GM19099 (cell line): ENCODE data around the gene ZCCHC2.

ENCODE experiments used
- POLR2A ChIP-seq: IDR thresholded peaks from 3 replicates; pipeline ENCODE4 v1.6.1; 2011; ENCODE audit warnings: low read depth; ENCODE audit not compliant: insufficient read length; ENCODE audit errors: extremely low read depth

ZCCHC2 gene

DNA sequence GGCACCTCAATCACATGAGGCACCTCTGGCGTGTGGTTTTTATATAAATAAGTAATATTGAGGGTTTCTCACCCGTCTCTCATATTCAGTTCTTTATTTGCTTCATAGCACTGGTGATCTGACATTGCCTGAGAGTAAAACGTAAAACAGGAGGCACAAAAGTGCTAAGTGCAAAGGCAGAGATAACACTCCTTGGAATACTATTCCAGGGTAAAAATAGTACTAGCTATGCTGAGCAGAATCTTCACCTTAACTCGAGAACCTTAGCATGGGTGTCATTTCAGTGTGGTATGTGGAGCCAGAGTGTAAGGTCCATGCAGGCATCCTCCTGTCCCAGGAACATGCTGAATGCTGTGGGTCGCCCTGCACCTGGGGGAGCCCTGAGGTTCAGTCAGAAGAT lies 26.9 kb downstream of the ZCCHC2 start:
- no peak for TF ChIP-seq POLR2A

DNA sequence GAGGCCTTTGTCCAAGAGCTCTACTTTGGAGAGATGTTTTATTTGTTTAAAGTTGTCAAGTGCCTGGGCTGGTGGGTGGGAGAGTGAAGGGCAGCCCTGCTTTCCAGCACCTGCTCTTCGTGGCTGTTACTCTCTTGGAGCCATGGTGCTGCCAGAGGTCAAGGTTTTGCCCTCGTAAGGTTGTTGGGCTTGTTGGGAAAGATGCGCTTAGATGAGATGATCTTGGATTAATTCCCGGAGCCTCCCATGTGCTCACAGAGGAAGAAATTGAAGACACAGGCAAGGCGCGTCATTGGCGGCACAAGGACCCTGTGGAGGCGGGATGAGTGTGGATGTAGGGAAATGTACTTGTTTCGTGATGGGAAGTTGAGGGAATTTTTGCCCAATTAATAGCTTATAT lies 27.9 kb downstream of the ZCCHC2 start:
- TF ChIP-seq POLR2A: no peak

DNA sequence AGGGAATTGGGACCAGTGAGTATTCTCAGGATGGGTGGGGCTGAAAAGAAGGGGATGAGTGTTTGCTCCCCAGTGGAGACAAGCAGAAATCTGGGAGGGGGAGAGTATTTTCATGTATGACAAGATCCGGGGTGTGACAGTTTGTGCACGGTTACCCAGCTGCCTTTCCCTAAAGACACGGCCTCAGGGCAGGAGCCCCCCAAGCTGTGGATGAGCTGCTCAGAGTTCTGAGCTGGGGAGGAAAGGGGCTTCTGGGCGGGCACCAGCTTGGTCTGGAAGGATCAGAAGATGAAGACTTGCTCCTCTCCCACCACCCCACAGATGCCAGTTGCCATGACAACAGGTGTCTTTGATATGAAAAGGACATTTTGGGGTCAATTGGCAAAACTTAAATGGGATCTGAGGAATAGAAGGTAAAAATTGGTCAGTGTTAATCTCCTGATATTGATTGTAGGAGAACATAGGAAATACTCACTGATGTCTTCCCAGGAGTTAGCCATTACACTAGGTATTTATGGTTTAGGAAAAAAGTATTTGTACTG lies 29.2 kb downstream of the ZCCHC2 start:
- TF ChIP-seq POLR2A: no peak

DNA sequence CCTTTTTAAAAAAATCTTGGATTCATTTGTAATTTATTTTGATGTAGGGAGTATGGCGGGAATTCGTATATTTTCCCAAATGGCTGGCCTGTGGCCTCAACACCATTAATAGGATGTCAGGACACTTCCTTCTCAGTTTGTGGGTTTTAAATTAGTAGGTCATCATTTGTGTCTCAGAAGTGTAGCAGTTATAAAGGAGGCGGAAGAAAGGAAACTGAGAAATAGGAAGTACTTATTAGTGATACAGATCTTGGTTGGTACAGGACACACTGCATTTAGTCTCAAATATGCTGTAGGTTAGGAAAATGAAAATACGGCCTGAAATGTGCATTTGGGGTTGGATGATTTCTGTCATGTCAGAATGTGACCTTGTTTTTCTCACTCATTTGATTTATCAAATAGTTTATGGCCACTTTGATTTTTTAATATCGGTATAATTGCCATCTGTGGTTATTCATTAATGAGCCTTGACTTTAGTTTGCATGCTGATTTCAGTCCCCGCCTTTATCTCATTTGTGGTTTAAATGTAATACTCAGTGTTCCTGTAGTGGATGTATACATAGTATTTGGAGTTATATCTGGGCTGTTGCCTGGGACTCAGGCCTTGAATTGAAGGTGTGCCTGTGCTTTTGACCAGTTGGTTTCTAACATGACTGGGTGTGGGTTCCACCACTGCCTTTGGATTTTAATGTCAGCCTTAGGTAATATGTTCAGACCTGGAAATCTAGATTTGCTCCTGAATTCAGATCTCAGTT lies 31.4 kb downstream of the ZCCHC2 start:
- TF ChIP-seq POLR2A: no peak

DNA sequence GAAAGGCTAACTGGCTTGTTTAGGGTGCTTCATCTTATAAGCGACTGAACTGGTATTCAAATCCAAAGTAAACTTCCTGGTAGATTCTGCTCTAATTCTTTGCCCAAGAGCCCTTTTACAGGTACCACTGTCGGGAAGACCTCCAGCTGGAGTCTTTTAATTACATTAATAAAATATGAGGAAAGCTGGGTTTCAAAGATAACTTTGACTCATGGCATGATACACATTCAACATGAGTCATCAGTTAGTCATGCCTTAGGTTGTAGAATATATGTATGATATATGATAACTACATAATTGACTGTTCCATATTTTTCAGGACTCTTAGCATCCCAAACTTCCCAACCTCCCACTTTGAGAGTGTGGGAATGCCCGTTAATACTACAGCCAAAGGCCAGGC lies 32.3 kb downstream of the ZCCHC2 start:
- no peak for TF ChIP-seq POLR2A

DNA sequence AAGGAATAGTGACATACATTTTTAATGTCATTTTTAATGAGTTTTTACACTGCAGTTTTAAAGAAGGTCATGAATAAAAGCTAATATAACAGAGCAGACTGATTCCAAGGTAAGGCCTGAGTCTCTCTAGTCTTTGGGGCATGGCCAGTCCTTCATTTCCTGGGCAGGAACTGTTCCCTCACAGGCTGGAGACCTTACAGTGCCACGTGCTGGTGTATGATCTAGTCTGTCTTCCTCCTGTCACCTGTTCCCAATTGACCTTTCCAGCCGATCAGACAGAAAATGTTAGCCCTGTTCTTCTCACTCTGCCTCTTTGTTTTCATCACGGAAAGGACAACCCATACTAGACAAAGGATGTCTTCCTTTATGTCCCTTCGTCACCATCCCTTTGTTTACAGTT lies 33.6 kb downstream of the ZCCHC2 start:
- TF ChIP-seq POLR2A: no peak

DNA sequence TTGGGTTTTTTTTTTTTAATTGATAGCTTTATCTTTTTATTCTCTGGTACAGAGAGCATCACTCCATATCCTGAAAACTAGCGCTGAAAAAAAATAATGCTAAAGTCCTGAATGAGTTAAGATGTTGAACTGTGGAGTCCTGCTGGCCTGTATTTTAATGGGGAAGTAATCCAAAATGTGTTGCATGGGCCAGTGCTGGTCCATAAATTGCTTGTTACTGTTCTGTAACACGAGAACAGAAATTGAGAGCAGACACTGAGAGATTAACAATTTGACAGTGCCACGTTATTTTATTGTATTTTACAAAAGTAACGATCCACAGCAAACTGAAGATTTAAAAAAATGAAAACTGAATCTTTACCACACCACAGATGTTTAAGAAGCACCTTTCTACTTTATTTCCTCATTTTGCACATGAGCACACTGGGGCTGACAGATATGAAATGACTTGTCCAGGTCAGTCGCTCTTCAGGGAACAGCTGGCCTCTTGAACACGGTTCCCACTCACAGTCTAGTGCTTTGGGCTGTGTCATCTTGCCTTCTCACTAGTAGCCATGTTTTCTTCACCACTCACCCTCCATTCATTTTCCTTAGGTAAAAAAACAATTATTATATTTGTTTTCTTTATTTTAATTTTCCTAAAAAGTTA lies 35.3 kb downstream of the ZCCHC2 start:
- TF ChIP-seq POLR2A: no peak

DNA sequence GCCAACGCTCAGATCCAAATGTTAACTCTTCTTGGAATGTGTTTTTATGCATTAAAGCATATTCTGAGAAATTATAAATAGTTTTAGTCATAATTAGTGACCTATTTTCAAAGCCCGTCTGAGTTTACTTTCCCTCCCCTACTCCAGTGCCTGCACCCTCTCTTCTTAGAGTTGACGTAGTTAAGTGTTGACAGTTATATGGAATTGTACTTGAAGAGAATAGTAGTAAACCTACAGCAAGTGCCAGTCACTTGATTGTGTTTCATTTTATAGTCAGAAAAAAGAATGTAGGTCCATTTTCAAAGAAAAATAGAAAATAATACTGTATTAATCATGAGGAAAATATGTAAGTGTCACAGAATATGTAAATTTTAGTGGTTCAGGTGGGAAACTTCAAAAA lies 41.2 kb downstream of the ZCCHC2 start:
- TF ChIP-seq POLR2A: no peak

DNA sequence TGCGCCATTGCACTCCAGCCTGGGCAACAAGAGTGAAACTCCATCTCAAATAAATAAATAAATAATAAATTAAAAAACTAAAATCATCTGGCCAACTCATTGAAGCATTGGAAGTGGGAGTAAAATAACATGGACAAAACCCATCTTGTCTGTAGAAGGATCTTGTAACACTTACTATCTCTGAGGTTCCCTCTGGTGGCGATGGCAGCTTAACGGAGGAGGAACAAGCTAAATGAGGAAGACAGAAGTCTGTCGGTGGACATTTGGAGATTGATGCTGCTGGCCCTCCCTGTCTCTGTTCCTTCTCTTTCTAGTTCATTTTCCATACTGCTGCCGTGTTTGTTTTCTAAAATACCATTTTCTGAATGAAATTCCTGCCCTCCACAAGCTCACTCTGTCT lies 43.4 kb downstream of the ZCCHC2 start:
- no peak for TF ChIP-seq POLR2A

DNA sequence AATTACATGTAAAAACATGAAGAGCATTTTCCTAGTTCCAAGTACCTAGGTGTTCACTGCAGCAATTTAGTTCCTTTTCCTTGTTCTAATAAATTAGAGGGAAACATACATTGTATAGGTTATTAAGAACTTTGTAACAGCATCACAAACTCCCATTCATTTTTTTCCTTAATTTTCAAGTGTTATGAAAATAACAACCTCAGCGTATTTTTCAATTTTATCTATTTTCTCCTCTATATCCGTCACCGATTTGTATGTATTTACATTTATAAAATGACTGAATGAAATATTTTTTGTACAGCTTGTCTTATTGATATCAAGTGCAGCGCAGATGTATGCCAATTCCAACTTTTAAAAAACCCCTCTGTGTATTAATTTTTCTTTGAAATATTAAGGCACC lies 44.0 kb downstream of the ZCCHC2 start:
- TF ChIP-seq POLR2A: no peak

DNA sequence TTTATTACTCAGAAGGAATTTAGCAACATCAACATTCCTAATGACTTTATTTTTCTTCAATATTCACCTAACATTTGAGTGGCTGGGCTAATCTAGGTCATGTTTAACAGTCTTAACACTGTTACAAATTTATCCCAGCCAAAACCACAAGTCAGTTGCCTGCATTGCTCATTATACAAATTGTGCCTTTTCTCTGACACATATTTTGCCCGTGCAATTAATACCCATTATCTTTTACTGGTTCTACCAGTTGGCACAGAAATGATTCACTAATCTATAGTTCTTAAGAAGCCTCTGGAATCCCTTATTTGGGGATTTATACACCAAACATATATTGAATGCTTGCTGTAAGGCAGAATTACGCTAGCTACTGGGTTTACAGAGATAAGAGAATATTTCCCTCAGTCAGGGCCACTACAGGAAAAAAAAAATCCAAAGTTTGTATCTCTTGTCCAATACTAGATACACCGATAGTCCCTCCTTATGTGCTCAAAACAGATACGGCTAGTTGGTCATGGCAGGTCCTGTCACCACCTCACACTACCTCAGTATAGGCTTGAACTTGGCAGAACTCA lies 46.3 kb downstream of the ZCCHC2 start:
- TF ChIP-seq POLR2A: no peak

DNA sequence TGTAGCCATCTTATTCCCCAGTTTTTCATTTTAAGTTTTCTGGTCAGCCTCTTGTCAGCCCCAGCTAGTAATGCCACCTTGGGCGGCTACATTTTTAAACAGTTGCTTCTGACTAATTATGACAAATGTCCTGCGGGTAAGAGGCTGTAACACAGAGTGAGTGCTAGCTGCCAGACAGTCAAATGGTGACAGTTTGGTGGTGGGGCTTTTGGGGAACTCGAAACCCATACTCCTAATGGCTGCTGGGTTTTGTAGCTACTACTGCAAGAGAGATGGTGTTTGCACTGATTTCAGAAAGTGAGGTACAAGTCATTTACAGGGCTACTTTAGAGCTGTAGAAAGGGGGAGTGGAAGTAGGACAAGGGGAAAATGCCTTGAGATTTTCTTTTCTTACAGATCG lies 48.2 kb downstream of the ZCCHC2 start:
- no peak for TF ChIP-seq POLR2A

DNA sequence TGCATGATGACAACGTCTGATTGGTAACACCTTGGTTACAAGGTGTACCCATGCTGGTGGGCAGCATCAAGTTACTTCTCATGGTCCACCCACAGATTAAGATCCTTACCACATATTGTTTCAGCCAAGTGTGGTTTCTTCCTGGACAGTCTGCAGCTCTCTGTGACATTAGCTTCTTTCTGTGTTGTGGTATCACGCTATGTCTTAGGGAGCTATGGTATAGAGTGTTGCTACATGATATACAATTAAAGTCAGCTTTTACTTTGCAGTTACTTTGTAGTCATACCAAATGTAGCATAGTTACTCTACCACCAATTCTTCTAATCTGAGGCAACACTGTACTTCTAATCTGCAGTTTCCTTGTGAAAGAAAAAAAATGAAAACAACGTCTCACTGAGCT lies 48.8 kb downstream of the ZCCHC2 start:
- TF ChIP-seq POLR2A: no peak

DNA sequence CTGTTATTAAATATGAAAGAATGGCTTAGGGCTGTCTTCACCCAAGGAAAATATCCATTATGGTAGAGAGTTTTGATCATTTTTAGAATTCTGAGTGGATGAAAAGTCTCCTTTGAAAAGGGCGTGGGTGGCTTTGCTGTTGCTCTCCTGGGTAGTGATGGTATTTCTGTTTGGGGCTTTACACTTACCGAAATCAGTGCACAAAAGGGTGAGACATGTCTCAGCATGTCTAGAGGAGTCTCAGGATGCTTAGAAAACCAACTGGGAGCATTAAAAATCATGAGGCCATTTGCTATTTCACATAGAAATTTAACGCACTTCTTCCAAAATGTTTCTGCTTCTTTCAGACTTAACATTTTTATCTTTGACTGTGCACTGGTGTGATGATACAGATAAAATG lies 49.6 kb downstream of the ZCCHC2 start:
- TF ChIP-seq POLR2A: no peak

DNA sequence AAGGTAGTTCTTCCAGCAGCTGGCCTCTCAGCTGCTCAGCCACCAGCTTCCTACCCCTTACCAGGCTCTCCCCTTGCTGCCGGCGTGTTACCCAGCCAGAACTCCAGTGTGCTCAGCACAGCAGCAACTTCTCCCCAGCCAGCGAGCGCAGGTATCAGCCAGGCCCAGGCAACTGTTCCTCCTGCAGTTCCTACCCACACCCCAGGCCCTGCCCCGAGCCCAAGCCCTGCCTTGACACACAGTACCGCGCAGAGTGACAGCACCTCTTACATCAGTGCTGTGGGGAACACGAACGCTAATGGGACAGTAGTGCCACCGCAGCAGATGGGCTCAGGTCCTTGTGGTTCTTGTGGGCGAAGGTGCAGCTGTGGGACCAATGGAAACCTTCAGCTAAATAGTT lies 52.0 kb downstream of the ZCCHC2 start:
- TF ChIP-seq POLR2A: no peak

DNA sequence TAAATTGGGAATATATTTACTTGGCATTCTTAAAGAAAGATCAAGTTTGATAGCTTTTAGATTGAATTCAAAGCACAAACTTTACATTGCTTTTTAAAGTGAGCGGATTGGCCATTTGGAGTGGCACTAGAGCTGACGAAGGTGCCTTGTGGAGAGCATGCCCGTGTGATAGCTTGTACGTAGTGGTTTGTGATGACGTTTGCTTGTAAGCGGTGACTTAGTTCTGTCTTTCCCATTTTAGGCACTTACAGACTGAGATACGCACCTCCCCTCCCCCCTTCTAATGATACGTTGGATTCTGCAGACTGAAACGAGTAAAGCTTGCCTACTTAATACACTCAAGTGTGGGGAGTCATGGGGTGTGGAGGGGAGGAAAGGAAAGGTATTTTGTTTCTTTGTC lies 53.4 kb downstream of the ZCCHC2 start:
- no peak for TF ChIP-seq POLR2A

DNA sequence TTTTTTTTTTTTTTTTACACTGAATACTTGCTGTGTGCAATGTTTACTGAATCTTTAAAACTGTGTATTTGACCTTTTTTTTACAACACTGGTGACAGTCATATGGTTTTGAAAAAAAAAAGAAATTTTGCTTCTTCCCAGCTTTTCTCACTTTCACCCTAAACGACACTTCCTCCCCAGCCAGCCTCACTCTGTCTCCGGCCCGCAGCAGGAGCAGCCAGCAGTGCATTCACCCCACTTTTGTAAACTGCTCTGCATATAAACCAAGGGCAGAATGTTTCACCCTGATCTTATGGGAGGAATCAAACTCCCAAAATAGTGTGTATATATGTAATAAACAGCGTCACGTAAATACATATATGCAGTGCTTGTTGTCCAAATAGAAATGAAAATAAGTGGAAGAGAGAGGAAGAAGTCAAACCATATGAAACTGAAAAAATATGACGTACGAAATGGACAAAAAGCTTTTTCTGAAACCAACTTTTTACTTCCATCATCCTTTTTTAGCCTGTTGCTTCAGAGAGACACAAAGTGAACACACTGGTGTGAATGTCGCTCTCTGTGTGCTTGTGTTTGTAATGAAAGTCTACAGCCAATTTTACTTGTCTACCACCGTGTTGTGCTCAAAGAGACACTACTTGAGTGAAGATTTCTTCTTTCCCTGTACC lies 54.2 kb downstream of the ZCCHC2 start:
- no peak for TF ChIP-seq POLR2A
